Right atrium auricular region (tissue), 2 donors: Measurements from ENCODE around the gene ADK. TPM values are rescaled to one million over a fixed set of nuclear protein-coding genes. Genes with fewer than 3 reads are reported as not detected.
A peak's percentile ranks its signal among the peaks of the same experiment; 100 is the strongest.

Experiments
- DNase-seq: peaks from one replicate; pipeline ENCODE4 v3.0.0-alpha.2; 2019; ENCODE audit warnings: low spot score
- H3K27ac ChIP-seq, 2 donors: fragments of 200-600 bp; sonication (generic); 1 replicate in 1 of 2; 2 replicates in 1 of 2; pipeline ENCODE4 v1.5.1; 2016 to 2019
- H3K27me3 ChIP-seq, 2 donors: fragments of 200-600 bp; sonication (generic); one replicate each; pipeline versions ENCODE4 v1.5.1 to v1.6.0; 2017 to 2019
- H3K36me3 ChIP-seq: fragments of 200-600 bp; sonication (generic); one replicate; pipeline ENCODE4 v1.5.1; 2016
- H3K4me1 ChIP-seq, 2 donors: fragments of 200-600 bp; sonication (generic); one replicate each; pipeline versions ENCODE4 v1.5.1 to v1.6.0; 2017 to 2019
- H3K4me3 ChIP-seq, 2 donors: fragments of 200-600 bp; sonication (generic); 1 replicate in 1 of 2; 2 replicates in 1 of 2; pipeline ENCODE4 v1.5.1; 2017 to 2019; ENCODE audit warnings: mild to moderate bottlenecking in 1 of 2, moderate library complexity in 1 of 2
- H3K9me3 ChIP-seq, 2 donors: fragments of 200-600 bp; sonication (generic); one replicate each; pipeline ENCODE4 v1.5.1; 2019
- CTCF ChIP-seq, 2 donors: fragments of 200-600 bp; sonication (generic); IDR thresholded peaks; one replicate each; pipeline ENCODE4 v1.5.1; 2019; ENCODE audit warnings: antibody characterized with exemption in 2 of 2
- total RNA-seq, 2 donors: library from RNA; depleted of rRNA; stranded (reverse); fragments of >200 nt; gene quantifications; one replicate each; pipeline ENCODE4 v1.1.0, GENCODE V29; 2016

The ADK gene
- total RNA-seq, 2 donors from 2014 or later: 23.7 to 31.6 TPM

DNA sequence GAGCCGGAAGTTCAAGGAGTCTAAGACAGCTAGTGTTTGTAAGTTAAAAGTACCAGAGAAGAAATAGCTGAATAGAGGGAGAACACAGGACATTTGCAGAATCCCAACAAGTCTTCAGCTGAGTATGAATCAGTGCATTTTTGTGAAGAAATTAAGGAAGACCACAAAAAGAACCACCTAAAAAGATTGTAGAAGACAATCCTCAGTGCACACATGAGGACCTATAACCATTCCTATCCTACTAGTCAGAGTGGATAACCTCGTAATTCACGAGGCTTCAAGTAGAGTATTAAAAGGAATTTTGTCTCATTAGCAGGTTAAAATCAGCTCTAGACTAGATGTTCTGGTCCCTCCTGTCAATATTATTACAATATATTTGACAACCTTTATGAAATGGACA lies 380.0 kb downstream of the ADK start:
- H3K27ac ChIP-seq: no peak overlapping the region
- H3K4me1 ChIP-seq: no peaks in the 10 kb centered on the region
- no peak for DNase-seq
- no peak for TF ChIP-seq CTCF (IDR thresholded peaks at IDR 0.05)
- no peaks in the 10 kb centered on the region for H3K9me3 ChIP-seq
- no peak overlapping the region for H3K4me3 ChIP-seq
- no peaks in the 10 kb centered on the region for H3K27me3 ChIP-seq
- H3K36me3 ChIP-seq: no peaks in the 10 kb centered on the region

GRCh38 chr10:74539317-74539716 lies 388.3 kb downstream of the ADK start:
- Histone ChIP-seq H3K4me1 (no peaks in the 10 kb centered on the region), H3K27me3 (no peaks in the 10 kb centered on the region), H3K4me3 (no peak overlapping the region), H3K9me3 (no peaks in the 10 kb centered on the region), H3K27ac (no peak overlapping the region), H3K36me3 (no peaks in the 10 kb centered on the region)
- DNase-seq: no peak
- TF ChIP-seq CTCF (IDR thresholded peaks at IDR 0.05): no peak

GRCh38 chr10:74541375-74541774 lies 390.4 kb downstream of the ADK start:
- TF ChIP-seq CTCF (IDR thresholded peaks at IDR 0.05): no peak
- no peak overlapping the region for H3K27ac ChIP-seq

GRCh38 chr10:74542077-74542476 lies 391.1 kb downstream of the ADK start:
- TF ChIP-seq CTCF (IDR thresholded peaks at IDR 0.05): no peak
- no peaks in the 10 kb centered on the region for H3K4me1 ChIP-seq
- H3K36me3 ChIP-seq: no peaks in the 10 kb centered on the region
- H3K27ac ChIP-seq: no peak overlapping the region
- peak; percentile 62 for DNase-seq
- no peaks in the 10 kb centered on the region for H3K27me3 ChIP-seq
- H3K4me3 ChIP-seq: no peak overlapping the region
- no peaks in the 10 kb centered on the region for H3K9me3 ChIP-seq

More at GRCh38 chr10:74541375-74541774, 390.4 kb downstream of the ADK start:
- DNase-seq: no peak
- Histone ChIP-seq H3K4me1 (no peaks in the 10 kb centered on the region), H3K27me3 (no peaks in the 10 kb centered on the region), H3K4me3 (no peak overlapping the region), H3K9me3 (no peaks in the 10 kb centered on the region), H3K36me3 (no peaks in the 10 kb centered on the region)

- H3K4me3 ChIP-seq: no peak overlapping the region
- DNase-seq: no peak
- no peaks in the 10 kb centered on the region for H3K27me3 ChIP-seq
- no peaks in the 10 kb centered on the region for H3K9me3 ChIP-seq
- no peak for TF ChIP-seq CTCF (IDR thresholded peaks at IDR 0.05)
- no peak overlapping the region for H3K27ac ChIP-seq
- no peaks in the 10 kb centered on the region for H3K4me1 ChIP-seq
- no peaks in the 10 kb centered on the region for H3K36me3 ChIP-seq
Observed at GRCh38 chr10:74543276-74543675, 392.3 kb downstream of the ADK start.

DNA sequence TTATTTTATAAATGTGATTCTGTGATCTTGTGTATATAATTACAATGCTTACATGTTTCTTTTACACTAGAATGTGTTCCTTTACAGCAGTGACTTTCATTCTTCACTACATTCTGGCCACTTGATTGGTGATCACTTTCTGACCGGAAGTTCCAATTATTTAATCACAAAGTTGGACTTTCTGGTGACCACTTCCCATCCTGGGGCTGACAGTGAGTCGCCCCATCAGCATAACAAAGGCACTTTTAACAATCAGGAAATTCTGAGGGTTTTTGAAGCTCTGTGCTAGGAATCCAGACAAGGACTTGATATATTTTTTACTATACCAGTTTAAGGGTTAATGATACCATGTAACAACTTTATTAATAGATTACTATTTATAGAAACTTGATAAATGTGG lies 393.1 kb downstream of the ADK start:
- Histone ChIP-seq H3K4me1 (no peaks in the 10 kb centered on the region), H3K4me3 (no peak overlapping the region), H3K27me3 (no peaks in the 10 kb centered on the region), H3K27ac (no peak overlapping the region), H3K9me3 (no peaks in the 10 kb centered on the region), H3K36me3 (no peaks in the 10 kb centered on the region)
- no peak for TF ChIP-seq CTCF (IDR thresholded peaks at IDR 0.05)
- DNase-seq: no peak
